Measurements from ENCODE around the gene NAA60. TPM values are rescaled to one million over a fixed set of nuclear protein-coding genes. Genes with fewer than 3 reads are reported as not detected.

NAA60 gene
- total RNA-seq, 1 experiment from 2014 or later: 39.4 TPM

DNA sequence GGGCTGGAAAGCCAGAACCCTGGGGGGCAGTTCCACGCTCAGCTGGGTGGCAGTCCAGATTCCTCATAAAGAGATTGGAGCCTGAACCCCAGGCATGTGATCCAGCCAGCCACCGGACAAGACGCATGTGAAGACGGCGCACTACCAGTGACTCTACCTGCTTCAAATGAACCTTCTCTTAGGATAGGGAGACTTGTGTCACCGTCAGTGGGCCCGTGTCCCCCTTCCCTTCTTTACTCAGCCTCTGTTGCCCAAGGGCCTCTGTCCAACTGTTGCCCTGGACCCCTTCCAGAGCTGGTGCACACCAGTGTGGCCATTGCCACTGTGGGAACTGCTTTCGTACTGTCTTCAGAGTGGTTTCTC, 75.5 kb downstream of the NAA60 start:
- no peak for DNase-seq (ENCODE audit: low spot score)
- ChIA-PET POLR2A (ENCODE audit: low non-redundant PET) (no interaction called here), CTCF (no interaction called here)
- Histone ChIP-seq H3K27me3 (replicated peaks; ENCODE audit: insufficient read depth, low read depth, low read length, poor library complexity) (no peaks in the 10 kb centered on the region), H3K36me3 (ENCODE audit: insufficient read depth, low read length, poor library complexity, severe bottlenecking) (peaks cover 54% of the 10 kb centered on the region), H3K9me3 (ENCODE audit: low read depth, low read length, poor library complexity, severe bottlenecking) (no peaks in the 10 kb centered on the region), H3K4me1 (ENCODE audit: insufficient read depth, low read length, poor library complexity, severe bottlenecking) (no peaks in the 10 kb centered on the region), H3K27ac (ENCODE audit: low read depth, low read length, poor library complexity, severe bottlenecking) (no peak overlapping the region), H3K4me3 (ENCODE audit: low read depth, low read length, poor library complexity, severe bottlenecking) (no peak overlapping the region)
- TF ChIP-seq EZH2 (IDR thresholded peaks at IDR 0.05; ENCODE audit: borderline replicate concordance, low read depth, low read length, poor library complexity, severe bottlenecking) (no peak), CTCF (conservative IDR thresholded peaks at IDR 0.05; ENCODE audit: low read depth, low read length) (no peak)
- no TSS peak for BruUV-seq (replicated peaks)
- intact Hi-C loops (cut with micrococcal nuclease; ENCODE audit: unreplicated experiment): no loop called here

- TF ChIP-seq CTCF (conservative IDR thresholded peaks at IDR 0.05; ENCODE audit: low read depth, low read length) (no peak), EZH2 (IDR thresholded peaks at IDR 0.05; ENCODE audit: borderline replicate concordance, low read depth, low read length, poor library complexity, severe bottlenecking) (no peak)
- no TSS peak for BruUV-seq (replicated peaks)
- intact Hi-C loops (cut with micrococcal nuclease; ENCODE audit: unreplicated experiment): no loop called here
- Histone ChIP-seq H3K9me3 (ENCODE audit: low read depth, low read length, poor library complexity, severe bottlenecking) (no peaks in the 10 kb centered on the region), H3K27me3 (replicated peaks; ENCODE audit: insufficient read depth, low read depth, low read length, poor library complexity) (no peaks in the 10 kb centered on the region), H3K4me1 (ENCODE audit: insufficient read depth, low read length, poor library complexity, severe bottlenecking) (no peaks in the 10 kb centered on the region), H3K27ac (ENCODE audit: low read depth, low read length, poor library complexity, severe bottlenecking) (no peak overlapping the region), H3K36me3 (ENCODE audit: insufficient read depth, low read length, poor library complexity, severe bottlenecking) (peaks cover 52% of the 10 kb centered on the region), H3K4me3 (ENCODE audit: low read depth, low read length, poor library complexity, severe bottlenecking) (no peak overlapping the region)
- CTCF ChIA-PET: no interaction called here
- DNase-seq (ENCODE audit: low spot score): no peak
- POLR2A ChIA-PET (ENCODE audit: low non-redundant PET): no interaction called here
Measured at GRCh38 chr16:3519581-3519980, 76.1 kb downstream of the NAA60 start.

DNA sequence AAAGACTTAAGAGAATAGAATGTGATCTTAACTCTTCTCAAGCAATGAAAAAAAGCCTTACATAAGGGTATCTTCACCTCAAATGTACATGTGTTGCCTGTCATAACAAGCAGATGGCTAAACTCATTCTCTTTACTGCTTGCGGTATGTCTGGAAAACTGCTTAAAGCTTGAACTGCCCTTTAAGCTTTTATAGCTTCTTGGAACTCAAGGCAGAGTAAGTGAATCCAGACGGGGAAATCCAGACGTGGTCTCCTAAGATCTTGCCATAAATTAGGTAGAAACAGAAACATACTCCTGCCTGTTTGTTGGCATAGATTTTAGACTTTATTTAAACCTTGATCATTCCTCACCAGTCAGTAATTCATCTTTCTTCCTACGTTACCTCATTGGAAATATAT, 76.9 kb downstream of the NAA60 start:
- Histone ChIP-seq H3K36me3 (ENCODE audit: insufficient read depth, low read length, poor library complexity, severe bottlenecking) (peaks cover 49% of the 10 kb centered on the region), H3K27ac (ENCODE audit: low read depth, low read length, poor library complexity, severe bottlenecking) (no peak overlapping the region), H3K4me3 (ENCODE audit: low read depth, low read length, poor library complexity, severe bottlenecking) (no peak overlapping the region), H3K4me1 (ENCODE audit: insufficient read depth, low read length, poor library complexity, severe bottlenecking) (no peaks in the 10 kb centered on the region), H3K27me3 (replicated peaks; ENCODE audit: insufficient read depth, low read depth, low read length, poor library complexity) (no peaks in the 10 kb centered on the region), H3K9me3 (ENCODE audit: low read depth, low read length, poor library complexity, severe bottlenecking) (no peaks in the 10 kb centered on the region)
- intact Hi-C loops (cut with micrococcal nuclease; ENCODE audit: unreplicated experiment): no loop called here
- no TSS peak for BruUV-seq (replicated peaks)
- TF ChIP-seq EZH2 (IDR thresholded peaks at IDR 0.05; ENCODE audit: borderline replicate concordance, low read depth, low read length, poor library complexity, severe bottlenecking): no peak
- TF ChIP-seq CTCF (conservative IDR thresholded peaks at IDR 0.05; ENCODE audit: low read depth, low read length): no peak
- ChIA-PET CTCF (no interaction called here), POLR2A (ENCODE audit: low non-redundant PET) (no interaction called here)
- no peak for DNase-seq (ENCODE audit: low spot score)
